22Rv1 (cell line): ENCODE measurements around the gene PIK3R3.

Experiments used
- ZFX ChIP-seq: fragments of 450-650 bp; IDR thresholded peaks from 2 replicates; pipeline ENCODE4 v1.6.1; 2017; ENCODE audit warnings: antibody characterized with exemption, borderline replicate concordance
- TF ChIP-seq, protein P1 (sequence below): fragments of 450-650 bp; IDR thresholded peaks from 2 replicates; pipeline ENCODE4 v1.5.1; 2017; ENCODE audit warnings: mild to moderate bottlenecking

DNA sequence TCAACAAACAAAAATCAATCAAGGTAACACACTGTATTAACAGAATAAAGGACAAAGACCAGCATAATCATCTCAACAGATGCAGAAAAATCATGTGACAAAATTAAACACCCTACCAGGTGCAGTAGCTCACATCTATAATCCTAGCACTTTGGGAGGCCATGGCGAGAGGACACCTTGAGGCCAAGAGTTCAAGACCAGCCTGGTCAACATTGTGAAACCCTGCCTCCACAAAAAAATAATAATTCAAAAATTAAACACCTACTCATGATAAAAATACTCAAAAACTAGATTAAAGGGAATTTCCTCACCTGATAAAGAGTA is 35.3 kb downstream of the PIK3R3 start:
- TF ChIP-seq, protein P1, sequence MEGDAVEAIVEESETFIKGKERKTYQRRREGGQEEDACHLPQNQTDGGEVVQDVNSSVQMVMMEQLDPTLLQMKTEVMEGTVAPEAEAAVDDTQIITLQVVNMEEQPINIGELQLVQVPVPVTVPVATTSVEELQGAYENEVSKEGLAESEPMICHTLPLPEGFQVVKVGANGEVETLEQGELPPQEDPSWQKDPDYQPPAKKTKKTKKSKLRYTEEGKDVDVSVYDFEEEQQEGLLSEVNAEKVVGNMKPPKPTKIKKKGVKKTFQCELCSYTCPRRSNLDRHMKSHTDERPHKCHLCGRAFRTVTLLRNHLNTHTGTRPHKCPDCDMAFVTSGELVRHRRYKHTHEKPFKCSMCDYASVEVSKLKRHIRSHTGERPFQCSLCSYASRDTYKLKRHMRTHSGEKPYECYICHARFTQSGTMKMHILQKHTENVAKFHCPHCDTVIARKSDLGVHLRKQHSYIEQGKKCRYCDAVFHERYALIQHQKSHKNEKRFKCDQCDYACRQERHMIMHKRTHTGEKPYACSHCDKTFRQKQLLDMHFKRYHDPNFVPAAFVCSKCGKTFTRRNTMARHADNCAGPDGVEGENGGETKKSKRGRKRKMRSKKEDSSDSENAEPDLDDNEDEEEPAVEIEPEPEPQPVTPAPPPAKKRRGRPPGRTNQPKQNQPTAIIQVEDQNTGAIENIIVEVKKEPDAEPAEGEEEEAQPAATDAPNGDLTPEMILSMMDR = no peak
- TF ChIP-seq ZFX = no peak
